Mucosa of rectum (tissue), 2 donors: Measurements from ENCODE around the gene BICD1.

Experiments used
- H3K27ac ChIP-seq, 2 donors: one replicate each; pipeline ENCODE4 v1.7.0; 2013; ENCODE audit warnings: inconsistent platforms in 2 of 2, low read depth in 2 of 2, low read length in 2 of 2
- H3K27me3 ChIP-seq, 2 donors: one replicate each; pipeline ENCODE4 v1.7.0; 2013; ENCODE audit warnings: low read length in 2 of 2; ENCODE audit not compliant: control insufficient read depth in 2 of 2, insufficient read depth in 2 of 2
- H3K36me3 ChIP-seq, 2 donors: one replicate each; pipeline ENCODE4 v1.7.0; 2013; ENCODE audit warnings: low read length in 2 of 2; ENCODE audit not compliant: control insufficient read depth in 2 of 2, insufficient read depth in 2 of 2
- H3K4me1 ChIP-seq, 2 donors: one replicate each; pipeline ENCODE4 v1.7.0; 2013; ENCODE audit warnings: low read length in 2 of 2, mild to moderate bottlenecking in 1 of 2; ENCODE audit not compliant: control insufficient read depth in 2 of 2, insufficient read depth in 2 of 2
- H3K4me3 ChIP-seq, 2 donors: one replicate each; pipeline ENCODE4 v1.7.0; 2013; ENCODE audit warnings: low read length in 2 of 2
- H3K9ac ChIP-seq, 2 donors: one replicate each; pipeline ENCODE4 v1.7.0; 2013; ENCODE audit warnings: low read length in 2 of 2, low read depth in 1 of 2, mild to moderate bottlenecking in 1 of 2
- H3K9me3 ChIP-seq, 2 donors: one replicate each; pipeline ENCODE4 v1.7.0; 2013; ENCODE audit warnings: low read length in 2 of 2; ENCODE audit not compliant: control insufficient read depth in 2 of 2
- donor health status: healthy.
- donor health status: Normal muscosa, but diverticular disease.

BICD1 gene

DNA sequence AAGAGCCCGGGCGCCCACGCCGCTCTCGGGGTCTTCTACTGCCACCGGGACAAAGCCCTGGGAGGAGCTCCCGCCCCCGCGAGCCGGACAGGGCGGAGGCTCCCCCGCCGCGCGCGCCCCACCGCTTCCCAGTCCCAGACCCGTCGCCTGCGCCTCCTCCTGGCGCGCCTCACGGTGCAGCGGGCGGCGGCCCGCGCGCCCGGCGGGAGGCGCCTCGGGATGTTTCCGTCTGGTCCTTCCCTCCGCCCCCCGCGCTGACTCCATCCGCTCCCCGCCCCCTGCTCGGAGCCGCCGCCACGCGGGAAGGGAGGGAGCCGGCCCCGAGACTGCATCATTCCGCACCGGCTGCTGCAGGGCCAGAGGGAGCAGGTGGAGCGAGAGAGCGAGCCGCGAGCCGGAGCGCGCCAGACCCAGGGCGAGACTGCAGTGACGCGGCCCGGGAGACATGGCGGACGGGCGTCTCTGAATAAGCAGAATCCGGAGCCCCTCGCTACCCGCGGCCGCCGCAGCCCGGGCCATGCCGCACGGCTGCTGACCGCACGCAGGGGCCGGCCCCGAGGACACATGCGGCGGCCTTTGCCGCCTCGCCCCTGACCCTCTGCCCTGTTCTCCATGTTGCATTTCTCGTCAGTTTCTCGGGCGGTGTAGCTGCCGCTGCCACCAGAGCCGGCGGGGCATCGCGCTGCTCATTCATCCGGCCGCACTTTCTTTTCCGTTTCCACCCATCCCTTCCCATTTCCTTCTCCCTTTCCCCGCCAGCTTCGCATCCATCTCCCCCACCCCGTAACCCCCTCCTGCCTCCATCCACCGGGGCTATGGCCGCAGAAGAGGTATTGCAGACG, at the start of gene BICD1:
Gene BICD1 (plus strand): TSS at position 331 of the 842 bp plus-strand sequence. CDS start 485 bp downstream, at position 816.
- H3K36me3 ChIP-seq = no peaks in the 10 kb centered on the region
- H3K27me3 ChIP-seq = no peaks in the 10 kb centered on the region
- H3K4me3 ChIP-seq = peak within 1 kb of the TSS; percentile 71 to 79
- no peaks in the 10 kb centered on the region for H3K9me3 ChIP-seq
- peak within 1 kb of the TSS; percentile 29 to 63 for H3K27ac ChIP-seq
- H3K9ac ChIP-seq = peak within 1 kb of the TSS; percentile 63 to 80
- peaks cover 3 to 5% of the 10 kb centered on the region in 2 donors for H3K4me1 ChIP-seq

DNA sequence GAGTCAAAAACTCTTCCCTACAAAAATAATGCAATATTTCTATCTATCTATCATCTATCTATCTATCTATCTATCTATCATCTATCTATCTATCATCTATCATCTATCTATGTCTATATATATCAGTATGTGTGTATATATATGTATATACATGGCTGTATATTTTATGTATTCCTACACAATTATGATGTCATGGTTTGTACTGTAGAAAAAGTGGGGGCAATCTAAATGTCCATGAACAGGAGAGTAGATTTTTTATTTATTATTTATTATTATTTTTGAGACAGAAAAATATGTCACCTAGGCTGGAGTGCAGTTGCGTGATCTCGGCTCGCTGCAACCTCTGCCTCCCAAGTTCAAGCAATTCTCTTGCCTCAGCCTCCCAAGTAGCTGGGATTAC, 45.6 kb upstream of the BICD1 start:
- Histone ChIP-seq H3K27me3 (no peaks in the 10 kb centered on the region), H3K9me3 (no peaks in the 10 kb centered on the region), H3K4me3 (no peak overlapping the region), H3K36me3 (no peaks in the 10 kb centered on the region), H3K9ac (no peak overlapping the region), H3K27ac (no peak overlapping the region), H3K4me1 (no peaks in the 10 kb centered on the region)

DNA sequence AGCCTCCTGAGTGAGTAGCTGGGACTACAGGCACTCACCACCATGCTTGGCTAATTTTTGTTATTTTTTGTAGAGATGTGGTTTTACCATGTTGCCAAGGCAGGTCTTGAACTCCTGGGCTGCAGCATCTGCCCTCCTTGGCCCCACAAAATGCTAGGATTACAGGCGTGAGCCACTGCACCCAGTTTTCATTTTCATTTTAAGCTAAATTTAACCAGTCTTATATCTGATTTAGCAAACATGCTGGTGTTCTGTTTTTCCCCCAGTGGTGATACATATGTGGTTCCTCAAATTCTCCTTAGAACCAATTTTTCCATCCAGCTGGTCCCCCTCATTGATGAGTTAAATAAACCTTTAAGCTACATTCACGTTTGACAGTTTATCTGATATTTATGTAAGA, 43.8 kb upstream of the BICD1 start:
- Histone ChIP-seq H3K4me1 (no peaks in the 10 kb centered on the region), H3K9me3 (no peaks in the 10 kb centered on the region), H3K27ac (no peak overlapping the region), H3K27me3 (no peaks in the 10 kb centered on the region), H3K9ac (no peak overlapping the region), H3K36me3 (no peaks in the 10 kb centered on the region), H3K4me3 (no peak overlapping the region)

DNA sequence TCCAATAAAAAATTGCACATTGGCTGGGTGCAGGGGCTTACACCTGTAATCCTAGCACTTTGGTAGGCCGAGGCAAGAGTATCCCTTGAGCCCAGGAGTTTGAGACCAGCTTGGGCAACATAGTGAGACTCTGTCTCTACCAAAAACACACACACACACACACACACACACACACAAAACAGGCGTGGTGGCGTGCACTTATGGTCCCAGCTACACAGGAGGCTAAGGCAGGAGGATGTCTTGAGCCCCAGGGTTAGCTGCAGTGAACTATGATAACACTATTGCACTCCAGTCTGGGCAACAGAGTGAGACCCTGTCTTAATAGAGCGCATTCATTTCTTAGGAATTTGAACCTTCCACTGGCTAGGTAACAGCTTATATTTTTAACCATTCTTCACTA, 42.9 kb upstream of the BICD1 start:
- no peaks in the 10 kb centered on the region for H3K27me3 ChIP-seq
- H3K27ac ChIP-seq = no peak overlapping the region
- H3K4me3 ChIP-seq = no peak overlapping the region
- H3K9ac ChIP-seq = no peak overlapping the region
- H3K36me3 ChIP-seq = no peaks in the 10 kb centered on the region
- no peaks in the 10 kb centered on the region for H3K9me3 ChIP-seq
- no peaks in the 10 kb centered on the region for H3K4me1 ChIP-seq

DNA sequence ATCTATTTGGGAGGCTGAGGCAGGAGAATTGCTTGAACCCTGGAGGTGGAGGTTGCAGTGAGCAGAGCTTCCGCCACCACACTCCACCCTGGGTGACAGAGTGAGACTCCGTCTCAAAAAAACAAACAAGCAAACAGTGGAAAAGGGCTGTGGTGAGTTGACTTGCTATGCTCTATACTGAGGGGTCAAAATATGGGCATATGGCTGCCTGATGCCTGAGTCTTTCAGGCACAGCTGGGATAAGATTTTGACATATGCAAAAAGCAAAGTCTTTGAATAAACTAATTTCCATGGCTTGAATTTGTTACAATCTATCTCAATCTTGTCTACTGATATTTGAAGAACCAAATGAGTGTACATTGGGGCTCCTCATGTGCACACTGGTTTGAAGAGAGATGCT, 40.4 kb upstream of the BICD1 start:
- Histone ChIP-seq H3K4me1 (peaks cover 0 to 3% of the 10 kb centered on the region in 2 donors), H3K9ac (no peak overlapping the region), H3K27ac (no peak overlapping the region), H3K4me3 (no peak overlapping the region), H3K36me3 (no peaks in the 10 kb centered on the region), H3K27me3 (no peaks in the 10 kb centered on the region), H3K9me3 (no peaks in the 10 kb centered on the region)

DNA sequence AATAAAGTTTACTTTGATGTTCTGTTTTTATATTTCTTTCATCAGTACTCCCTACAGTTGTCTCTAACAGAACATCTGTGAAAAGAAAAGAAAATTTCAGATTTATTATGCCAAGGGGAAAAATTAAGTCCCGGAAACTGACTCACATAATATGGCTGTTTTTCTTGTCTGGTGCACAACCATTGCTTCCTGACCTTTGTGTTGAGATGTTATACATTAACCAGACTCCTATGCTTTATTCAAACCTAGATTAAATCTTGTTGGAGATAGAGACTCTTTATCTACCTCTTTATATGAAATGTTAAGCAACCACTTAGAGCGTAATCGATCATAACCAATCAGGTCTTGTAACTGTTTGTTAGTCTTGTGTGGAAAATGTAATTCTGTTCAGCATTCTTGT, 37.6 kb upstream of the BICD1 start:
- Histone ChIP-seq H3K27ac (no peak overlapping the region), H3K36me3 (no peaks in the 10 kb centered on the region), H3K27me3 (no peaks in the 10 kb centered on the region), H3K9me3 (no peaks in the 10 kb centered on the region), H3K9ac (no peak overlapping the region), H3K4me1 (peaks cover 0 to 3% of the 10 kb centered on the region in 2 donors), H3K4me3 (no peak overlapping the region)

DNA sequence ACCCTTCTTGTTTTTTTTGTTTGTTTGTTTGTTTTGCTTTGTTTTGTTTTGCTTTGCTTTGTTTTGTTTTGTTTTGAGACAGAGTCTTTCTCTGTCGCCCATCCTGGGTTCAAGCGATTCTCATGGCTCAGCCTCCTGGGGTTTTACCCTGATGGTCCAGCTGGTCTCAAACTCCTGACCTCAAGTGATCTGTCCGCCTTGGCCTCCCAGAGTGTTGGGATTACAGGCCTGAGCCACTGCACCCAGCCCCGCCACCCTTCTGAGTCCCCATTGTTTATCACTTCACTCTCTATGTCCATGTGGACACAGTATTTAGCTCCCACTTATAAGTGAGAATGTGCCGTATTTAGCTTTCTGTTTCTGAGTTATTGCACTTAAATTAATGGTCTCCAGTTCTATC, 36.9 kb upstream of the BICD1 start:
- H3K4me3 ChIP-seq = no peak overlapping the region
- no peak overlapping the region for H3K9ac ChIP-seq
- H3K27me3 ChIP-seq = no peaks in the 10 kb centered on the region
- no peaks in the 10 kb centered on the region for H3K36me3 ChIP-seq
- H3K9me3 ChIP-seq = no peaks in the 10 kb centered on the region
- H3K27ac ChIP-seq = no peak overlapping the region
- H3K4me1 ChIP-seq = peaks cover 0 to 3% of the 10 kb centered on the region in 2 donors

DNA sequence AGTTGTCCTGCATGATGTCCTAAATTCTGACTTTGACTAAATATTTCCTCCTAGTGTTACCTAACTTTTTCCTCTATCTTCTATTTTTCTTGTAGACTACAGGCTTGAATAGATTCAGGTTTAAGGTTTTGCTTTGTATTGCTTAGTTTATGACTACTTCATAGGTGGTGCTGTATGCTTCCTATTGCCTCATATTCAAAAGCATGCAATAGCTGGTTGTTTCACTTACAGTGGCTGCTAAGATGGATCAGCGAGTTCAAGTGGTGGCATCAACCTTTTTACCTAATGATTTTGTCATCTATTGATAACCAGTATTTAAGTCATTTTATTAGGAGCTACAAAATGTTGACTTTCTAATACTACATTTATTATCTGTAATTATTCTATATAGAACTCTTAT, 36.3 kb upstream of the BICD1 start:
- no peaks in the 10 kb centered on the region for H3K27me3 ChIP-seq
- no peak overlapping the region for H3K27ac ChIP-seq

DNA sequence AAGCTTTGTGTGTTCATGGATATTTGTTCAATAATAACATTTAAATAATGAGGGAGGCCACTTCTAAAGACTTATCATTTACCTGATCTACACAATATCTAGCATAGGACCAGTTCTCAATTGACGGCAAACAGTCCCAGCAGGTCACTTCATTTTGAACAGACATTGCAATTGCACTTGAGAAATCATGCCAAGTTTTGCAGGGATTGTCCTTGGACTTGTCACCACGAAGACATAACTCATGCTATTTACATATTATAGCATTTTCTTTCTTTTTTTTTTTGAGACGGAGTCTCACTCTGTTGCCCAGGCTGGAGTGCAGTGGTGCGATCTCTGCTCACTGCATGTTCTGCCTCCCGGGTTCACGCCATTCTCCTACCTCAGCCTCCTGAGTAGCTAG, 34.5 kb upstream of the BICD1 start:
- Histone ChIP-seq H3K36me3 (no peaks in the 10 kb centered on the region), H3K9ac (no peak overlapping the region), H3K27ac (no peak overlapping the region), H3K4me3 (no peak overlapping the region), H3K27me3 (no peaks in the 10 kb centered on the region), H3K9me3 (no peaks in the 10 kb centered on the region), H3K4me1 (peaks cover 0 to 3% of the 10 kb centered on the region in 2 donors)

More for the DNA sequence above, 36.3 kb upstream of the BICD1 start:
- no peaks in the 10 kb centered on the region for H3K36me3 ChIP-seq
- peaks cover 0 to 3% of the 10 kb centered on the region in 2 donors for H3K4me1 ChIP-seq
- no peak overlapping the region for H3K4me3 ChIP-seq
- no peak overlapping the region for H3K9ac ChIP-seq
- no peaks in the 10 kb centered on the region for H3K9me3 ChIP-seq

DNA sequence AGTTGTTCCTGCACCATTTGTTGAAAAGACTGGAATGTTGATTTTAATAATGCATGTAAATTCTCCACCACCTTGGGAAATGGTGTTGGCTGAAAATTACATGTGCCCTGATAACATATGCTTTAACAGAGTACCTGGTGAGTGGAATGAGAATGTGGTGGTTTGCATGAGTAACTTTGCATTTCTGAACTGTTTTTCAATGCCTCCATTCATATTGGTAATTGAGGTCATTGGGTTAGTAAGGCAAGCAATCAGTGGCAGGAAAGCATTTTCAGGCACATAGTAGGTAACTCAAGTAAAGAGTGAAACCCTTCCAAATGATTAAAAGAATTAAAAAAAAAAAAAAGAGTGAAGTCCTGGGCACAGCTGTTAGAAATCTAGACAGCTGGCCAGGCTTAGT, 32.2 kb upstream of the BICD1 start:
- Histone ChIP-seq H3K4me1 (peaks cover 0 to 2% of the 10 kb centered on the region in 2 donors), H3K9me3 (no peaks in the 10 kb centered on the region), H3K9ac (no peak overlapping the region), H3K27me3 (no peaks in the 10 kb centered on the region), H3K4me3 (no peak overlapping the region), H3K27ac (no peak overlapping the region), H3K36me3 (no peaks in the 10 kb centered on the region)
